ENCODE data around the gene SPTA1. TPM values are rescaled to one million over a fixed set of nuclear protein-coding genes. Genes with fewer than 3 reads are reported as not detected.

Gene SPTA1
- polyA plus RNA-seq, 3 donors = 0.19 to 0.28 TPM; not detected in 1

GRCh38 chr1:158719664-158720063 is 33.1 kb upstream of the SPTA1 start:
- WGBS (ENCODE audit: insufficient coverage) = no CpG with 5 or more reads among the region's 3 CpGs
- no peak for TF ChIP-seq CTCF (IDR thresholded peaks at IDR 0.05)
- no peak overlapping the region for H2AFZ ChIP-seq (ENCODE audit: insufficient read depth, low read depth, low read length, poor library complexity, severe bottlenecking)
- no peaks in the 10 kb centered on the region for H3K4me1 ChIP-seq (ENCODE audit: control insufficient read depth in 1 of 2, insufficient read depth in 2 of 2, low read length in 2 of 2)
- no peak for DNase-seq
- intact Hi-C loops (cut with micrococcal nuclease) = no loop called here
- no peaks in the 10 kb centered on the region for H3K27me3 ChIP-seq (ENCODE audit: control insufficient read depth in 2 of 2, insufficient read depth in 2 of 2, low read length in 2 of 2)
- no peaks in the 10 kb centered on the region for H3K9me3 ChIP-seq (replicated peaks in 1 of 2; ENCODE audit: control insufficient read depth in 1 of 2, insufficient read depth in 1 of 2, low read length in 2 of 2)
- no peak overlapping the region for H3K4me3 ChIP-seq (replicated peaks in 1 of 3; ENCODE audit: low read depth in 2 of 3, low read length in 3 of 3)
- no peak overlapping the region for H3K9ac ChIP-seq (ENCODE audit: insufficient read depth, low read length, poor library complexity, severe bottlenecking)
- H3K36me3 Mint-ChIP-seq = no peaks in the 10 kb centered on the region
- H3K79me2 ChIP-seq (ENCODE audit: insufficient read depth, low read length) = no peaks in the 10 kb centered on the region
- H3K27ac Mint-ChIP-seq = no peak overlapping the region
- no peaks in the 10 kb centered on the region for H3K36me3 ChIP-seq (replicated peaks in 1 of 2; ENCODE audit: control insufficient read depth in 1 of 2, insufficient read depth in 2 of 2, low read length in 2 of 2)
- no peak overlapping the region for H3K27ac ChIP-seq (ENCODE audit: low read depth in 1 of 2, low read length in 2 of 2)
- H3K9me3 Mint-ChIP-seq = peaks cover 0 to 2% (median 0%) of the 10 kb centered on the region in 7 donors
- H3K27me3 Mint-ChIP-seq (ENCODE audit: low read depth in 3 of 3) = no peaks in the 10 kb centered on the region
- H3K4me1 Mint-ChIP-seq = no peaks in the 10 kb centered on the region
- no peaks in the 10 kb centered on the region for H4K20me1 ChIP-seq (ENCODE audit: insufficient read depth, low read length)
- H3K4me3 Mint-ChIP-seq = no peak overlapping the region
- H3K4me2 ChIP-seq (replicated peaks; ENCODE audit: extremely low read depth, low read length, poor library complexity, severe bottlenecking) = no peak overlapping the region

GRCh38 chr1:158717344-158717743 is 30.8 kb upstream of the SPTA1 start:
- no peaks in the 10 kb centered on the region for H3K4me1 ChIP-seq (ENCODE audit: control insufficient read depth in 1 of 2, insufficient read depth in 2 of 2, low read length in 2 of 2)
- no peak overlapping the region for H3K4me3 ChIP-seq (replicated peaks in 1 of 3; ENCODE audit: low read depth in 2 of 3, low read length in 3 of 3)
- Mint-ChIP-seq H3K27me3 (ENCODE audit: low read depth in 3 of 3) (no peaks in the 10 kb centered on the region), H3K4me3 (no peak overlapping the region), H3K4me1 (no peaks in the 10 kb centered on the region), H3K27ac (no peak overlapping the region), H3K9me3 (no peaks in the 10 kb centered on the region), H3K36me3 (no peaks in the 10 kb centered on the region)
- no peak overlapping the region for H3K9ac ChIP-seq (ENCODE audit: insufficient read depth, low read length, poor library complexity, severe bottlenecking)
- 98% methylated on average over 5 of the region's 6 CpGs for WGBS (ENCODE audit: insufficient coverage)
- H3K4me2 ChIP-seq (replicated peaks; ENCODE audit: extremely low read depth, low read length, poor library complexity, severe bottlenecking) = no peak overlapping the region
- no peaks in the 10 kb centered on the region for H4K20me1 ChIP-seq (ENCODE audit: insufficient read depth, low read length)
- no peaks in the 10 kb centered on the region for H3K9me3 ChIP-seq (replicated peaks in 1 of 2; ENCODE audit: control insufficient read depth in 1 of 2, insufficient read depth in 1 of 2, low read length in 2 of 2)
- intact Hi-C loops (cut with micrococcal nuclease) = no loop called here
- H3K27ac ChIP-seq (ENCODE audit: low read depth in 1 of 2, low read length in 2 of 2) = no peak overlapping the region
- no peaks in the 10 kb centered on the region for H3K36me3 ChIP-seq (replicated peaks in 1 of 2; ENCODE audit: control insufficient read depth in 1 of 2, insufficient read depth in 2 of 2, low read length in 2 of 2)
- no peak for DNase-seq
- TF ChIP-seq CTCF (IDR thresholded peaks at IDR 0.05) = no peak
- H3K27me3 ChIP-seq (ENCODE audit: control insufficient read depth in 2 of 2, insufficient read depth in 2 of 2, low read length in 2 of 2) = no peaks in the 10 kb centered on the region
- H3K79me2 ChIP-seq (ENCODE audit: insufficient read depth, low read length) = no peaks in the 10 kb centered on the region
- H2AFZ ChIP-seq (ENCODE audit: insufficient read depth, low read depth, low read length, poor library complexity, severe bottlenecking) = no peak overlapping the region

Measured in CD14-positive monocyte (primary cell).